H54 (cell line): ENCODE measurements around the gene TIPRL.
"Not testable (repeated sequence)": the region's sequence is repeated elsewhere in the genome, so short reads cannot be mapped to it uniquely, and the experiment has no call there.

Experiments
- DNase-seq: peaks from one replicate; pipeline ENCODE4 v3.0.0; 2011; ENCODE audit warnings: low spot score, mixed read lengths; ENCODE audit not compliant: insufficient read length
- FAIRE-seq: peaks from 3 replicates; lab custom pipeline; 2011; peaks lifted over from hg19 to GRCh38; lab: Jason Lieb, UNC
- POLR2A ChIP-seq: IDR thresholded peaks from 2 replicates; pipeline ENCODE4 v1.6.1; 2011; ENCODE audit warnings: low read depth, mild to moderate bottlenecking, low read length

Gene TIPRL

DNA sequence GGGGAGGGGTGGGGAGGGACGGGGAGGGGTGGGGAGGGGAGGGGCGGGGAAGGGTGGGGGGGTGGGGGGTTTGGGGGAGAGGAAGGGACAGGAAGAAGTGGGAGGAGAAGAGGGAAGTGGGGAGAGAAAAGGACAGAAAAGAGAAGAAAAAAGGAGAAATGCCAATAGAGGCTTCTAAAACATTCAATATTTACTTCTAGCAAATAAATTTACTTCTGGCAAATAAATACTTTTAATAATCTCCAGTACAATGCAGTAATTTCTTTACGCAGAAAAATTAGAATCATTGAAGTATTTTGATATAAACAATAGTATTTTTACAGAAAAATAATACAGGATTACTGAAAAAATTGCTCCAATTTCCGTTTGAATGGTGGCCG is 32.6 kb upstream of the TIPRL start:
- DNase-seq (no peak), FAIRE-seq (no peak)
- no peak for TF ChIP-seq POLR2A

DNA sequence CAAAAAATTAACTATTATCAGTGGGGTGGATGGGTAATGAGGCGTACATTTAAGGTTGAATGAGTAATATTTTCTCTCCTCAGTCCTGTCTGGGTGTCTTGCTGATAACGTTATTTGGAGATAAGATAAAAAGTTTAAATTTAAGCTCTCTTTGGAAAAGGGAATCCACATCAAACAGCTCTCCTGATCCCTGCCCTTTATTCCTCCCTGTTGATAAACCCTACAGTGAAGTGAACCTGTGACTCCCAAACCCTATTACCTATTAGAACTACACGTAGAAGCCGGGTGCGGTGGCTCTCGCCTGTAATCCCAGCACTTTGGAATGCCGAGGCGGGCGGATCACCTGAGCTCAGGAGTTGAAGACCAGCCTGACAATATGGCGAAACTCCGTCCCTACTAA is 32.1 kb upstream of the TIPRL start:
- no peak for TF ChIP-seq POLR2A
- FAIRE-seq (no peak), DNase-seq (no peak)

DNA sequence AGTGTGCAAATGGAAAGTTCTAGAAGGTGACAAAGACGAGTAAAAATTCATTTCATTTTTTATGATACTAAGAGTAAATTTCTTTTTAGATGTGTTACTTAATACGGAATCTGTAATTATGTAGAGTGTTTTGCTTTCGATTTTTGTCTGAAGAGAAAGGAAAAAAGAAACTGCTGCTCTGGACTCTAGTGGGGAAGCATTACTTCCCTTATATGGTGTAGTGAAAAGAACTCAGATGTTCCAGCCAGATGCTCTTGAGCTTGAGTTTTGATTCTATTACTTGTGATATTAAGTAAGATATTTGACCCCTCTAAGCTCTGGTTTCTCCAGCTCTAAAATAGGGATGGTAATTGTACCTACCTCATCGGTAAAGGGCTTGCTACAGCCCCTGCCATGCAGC is 29.8 kb upstream of the TIPRL start:
- FAIRE-seq (no peak), DNase-seq (no peak)

DNA sequence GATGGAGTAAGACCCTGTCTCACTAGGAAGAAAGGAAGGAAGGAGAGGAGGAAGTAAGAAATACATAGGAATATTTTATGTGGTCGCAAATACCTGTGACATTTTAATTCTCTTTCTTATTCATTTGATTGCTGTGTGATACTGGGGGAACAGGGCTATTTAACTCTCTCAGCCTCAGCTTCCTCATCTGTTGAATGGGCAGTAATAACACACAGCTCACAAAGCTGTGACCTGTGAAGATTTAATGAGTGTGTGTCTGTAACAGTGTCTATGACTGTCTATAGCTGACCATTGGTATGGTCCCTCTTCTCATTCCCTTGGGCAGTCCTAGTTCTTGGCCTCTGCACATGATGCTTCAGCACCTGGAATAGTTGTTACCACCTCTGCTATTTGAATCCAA is 28.5 kb upstream of the TIPRL start:
- TF ChIP-seq POLR2A, result no peak
- DNase-seq (no peak), FAIRE-seq (no peak)

More for the DNA sequence above, 29.8 kb upstream of the TIPRL start:
- TF ChIP-seq POLR2A, result no peak

DNA sequence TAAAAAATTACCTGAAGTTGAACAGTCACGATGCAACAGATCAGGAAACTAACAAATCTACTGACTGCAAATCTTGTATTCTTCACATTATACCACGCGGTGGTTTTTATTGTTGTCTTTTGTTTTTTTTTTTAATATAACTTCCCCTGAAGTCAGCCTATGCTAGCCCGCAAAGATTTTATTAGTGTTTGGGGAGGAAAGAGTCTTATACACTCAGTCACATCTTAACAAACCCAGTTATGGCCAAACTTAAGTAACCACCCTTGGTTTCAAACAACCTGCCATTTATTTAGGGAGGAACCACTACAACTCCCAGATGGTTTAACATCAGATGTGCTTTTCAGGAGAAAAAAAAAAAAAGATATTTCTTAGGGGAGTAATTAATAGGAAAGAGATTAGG is 26.8 kb upstream of the TIPRL start:
- DNase-seq (no peak), FAIRE-seq (no peak)
- TF ChIP-seq POLR2A, result no peak

DNA sequence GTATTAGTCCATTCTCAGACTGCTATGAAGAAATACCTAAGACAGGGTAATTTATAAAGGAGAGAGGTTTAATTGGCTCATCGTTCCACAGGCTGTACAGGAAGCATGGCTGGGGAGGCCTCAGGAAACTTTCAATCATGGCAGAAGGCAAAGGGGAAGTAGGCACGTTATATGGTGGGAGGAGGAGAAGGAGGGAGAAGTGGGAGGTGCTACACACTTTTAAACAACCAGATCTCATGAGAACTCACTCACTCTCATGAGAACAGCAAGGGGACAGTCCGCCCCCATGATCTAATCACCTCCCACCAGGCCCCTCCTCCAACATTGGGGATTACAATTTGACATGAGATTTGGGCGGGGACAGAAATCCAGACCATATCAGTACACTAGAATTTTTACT is 24.1 kb upstream of the TIPRL start:
- DNase-seq, FAIRE-seq: not testable (repeated sequence)

DNA sequence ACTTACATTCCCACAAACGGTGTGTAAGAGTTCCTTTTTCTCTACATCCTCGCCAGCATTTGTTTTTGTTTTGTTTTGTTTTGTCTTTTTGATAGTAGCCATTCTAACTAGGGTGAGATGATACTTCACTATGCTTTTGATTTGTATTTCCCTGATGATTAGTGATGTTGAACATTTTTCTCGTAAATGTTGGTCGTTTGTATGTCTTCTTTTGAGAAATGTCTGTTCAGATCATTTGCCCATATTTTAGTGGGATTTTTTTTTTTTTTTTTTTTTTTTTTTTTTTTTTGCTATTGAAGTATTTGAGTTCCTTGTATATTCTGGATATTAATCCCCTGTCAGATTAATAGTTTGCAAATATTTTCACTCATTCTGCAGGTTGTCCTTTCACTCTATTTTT is 22.9 kb upstream of the TIPRL start:
- no peak for TF ChIP-seq POLR2A
- FAIRE-seq (no peak), DNase-seq (no peak)

DNA sequence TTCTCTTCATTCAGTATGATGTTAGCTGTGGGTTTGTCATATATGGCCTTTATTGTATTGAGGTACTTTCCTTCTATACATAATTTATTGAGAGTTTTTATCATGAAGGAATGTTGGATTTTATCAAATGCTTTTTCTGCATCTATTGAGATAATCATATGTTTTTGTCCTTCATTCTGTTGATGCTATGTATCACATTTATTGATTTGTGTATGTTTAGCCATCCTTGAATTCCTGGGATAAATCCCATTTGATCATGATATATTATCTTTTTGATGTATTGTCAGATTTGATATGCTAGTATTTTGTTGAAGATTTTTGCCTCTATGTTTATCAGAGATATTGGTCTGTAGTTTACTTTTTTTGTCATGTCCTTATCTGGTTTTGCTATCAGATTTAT is 21.1 kb upstream of the TIPRL start:
- DNase-seq (no peak), FAIRE-seq (no peak)
- TF ChIP-seq POLR2A, result no peak

DNA sequence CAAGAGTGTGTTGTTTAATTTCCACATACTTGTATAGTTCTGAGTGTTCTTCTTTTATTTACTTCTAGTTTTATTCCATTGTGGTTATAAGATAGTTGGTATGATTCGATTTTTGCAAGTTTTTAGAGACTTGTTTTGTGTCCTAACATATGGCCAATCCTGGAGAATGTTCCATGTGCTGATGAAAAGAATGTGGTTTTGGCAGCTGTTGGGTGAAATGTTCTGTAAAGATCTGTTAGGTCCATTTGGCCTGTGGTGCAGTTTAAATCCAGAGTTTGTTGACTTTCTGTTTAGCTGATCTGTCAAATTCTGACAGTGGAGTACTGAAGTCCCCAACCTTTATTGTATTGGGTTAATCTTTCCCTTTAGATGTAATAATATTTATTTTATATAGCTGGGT is 19.5 kb upstream of the TIPRL start:
- FAIRE-seq, result no peak
- no peak for TF ChIP-seq POLR2A
- DNase-seq, result no peak

DNA sequence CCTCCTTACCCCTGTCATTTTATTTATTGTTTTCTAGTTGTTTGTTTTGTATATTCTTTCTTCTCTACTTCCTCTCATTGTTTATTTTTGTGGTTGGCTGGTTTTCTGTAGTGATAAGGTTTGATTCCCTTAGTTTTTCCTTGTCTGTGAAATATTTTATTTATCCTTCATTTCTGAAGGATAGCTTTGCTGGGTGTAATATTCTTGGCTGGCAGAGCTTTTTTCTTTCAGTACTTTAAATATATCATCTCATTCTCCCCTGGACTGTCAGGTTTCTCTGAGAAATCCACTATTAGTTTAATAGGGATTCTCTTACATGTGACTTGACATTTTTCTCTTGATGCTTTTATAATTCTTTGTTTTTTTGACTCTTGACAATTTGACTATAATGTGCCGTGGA is 18.8 kb upstream of the TIPRL start:
- no peak for FAIRE-seq
- TF ChIP-seq POLR2A, result no peak
- no peak for DNase-seq

DNA sequence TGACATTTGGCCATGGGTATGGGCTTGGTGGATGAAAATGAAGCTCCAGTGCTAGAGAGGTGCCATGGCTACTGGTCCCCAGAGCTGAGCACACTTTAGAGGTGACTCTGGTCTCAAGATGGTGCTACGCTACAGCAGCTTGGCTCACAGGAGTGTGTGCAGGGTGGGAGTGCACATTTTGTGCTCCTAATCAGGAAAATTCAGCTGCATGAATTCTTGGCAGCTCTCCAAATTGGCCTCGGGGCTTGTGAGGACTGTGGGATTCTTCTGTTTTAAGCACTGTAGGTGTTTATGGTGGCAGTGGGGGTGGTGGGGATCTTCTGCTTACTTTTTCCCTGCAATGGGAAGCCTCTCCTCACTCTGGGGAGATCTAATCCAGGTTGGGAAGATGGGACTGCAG is 17.3 kb upstream of the TIPRL start:
- no peak for TF ChIP-seq POLR2A
- DNase-seq (no peak), FAIRE-seq (no peak)

DNA sequence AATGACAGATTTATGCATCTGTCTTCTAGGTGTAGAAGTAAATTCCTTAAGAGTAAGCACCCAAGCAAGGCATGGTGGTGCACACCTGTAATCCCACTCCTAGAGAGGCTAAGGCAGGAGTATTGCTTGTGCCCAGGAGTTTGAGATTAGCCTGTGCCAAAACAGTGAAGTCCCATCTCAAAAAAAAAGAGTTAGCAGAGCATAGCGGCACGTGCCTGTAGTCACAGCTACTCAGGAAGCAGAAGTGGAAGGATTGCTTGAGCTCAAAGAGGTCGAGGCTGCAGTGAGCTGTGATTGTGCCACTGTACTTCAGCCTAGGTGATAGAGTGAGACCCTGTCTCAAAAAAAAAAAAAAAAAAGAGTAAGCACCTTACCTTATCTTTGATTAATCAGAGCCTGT is 15.1 kb upstream of the TIPRL start:
- DNase-seq, result no peak
- no peak for TF ChIP-seq POLR2A
- no peak for FAIRE-seq

DNA sequence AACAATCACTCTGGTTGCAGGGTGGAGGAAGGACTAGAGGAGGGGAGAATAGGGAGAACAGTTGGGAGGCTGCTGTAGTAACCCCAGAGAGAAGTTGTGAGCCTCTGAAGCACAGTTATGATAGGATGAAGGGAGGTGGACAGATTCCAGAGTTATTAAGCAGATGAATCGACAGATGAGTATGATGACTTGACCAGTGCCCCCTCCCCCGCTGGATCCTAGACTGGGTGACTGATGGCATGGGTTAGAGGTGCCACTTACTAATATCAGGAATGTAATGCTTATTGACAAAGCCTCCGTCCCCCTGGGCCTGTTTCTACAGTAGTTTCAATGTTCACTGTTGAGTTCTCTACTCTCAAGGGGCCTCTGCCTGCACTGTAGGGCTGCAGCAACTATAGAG is 14.0 kb upstream of the TIPRL start:
- FAIRE-seq, result no peak
- no peak for TF ChIP-seq POLR2A
- DNase-seq, result no peak

DNA sequence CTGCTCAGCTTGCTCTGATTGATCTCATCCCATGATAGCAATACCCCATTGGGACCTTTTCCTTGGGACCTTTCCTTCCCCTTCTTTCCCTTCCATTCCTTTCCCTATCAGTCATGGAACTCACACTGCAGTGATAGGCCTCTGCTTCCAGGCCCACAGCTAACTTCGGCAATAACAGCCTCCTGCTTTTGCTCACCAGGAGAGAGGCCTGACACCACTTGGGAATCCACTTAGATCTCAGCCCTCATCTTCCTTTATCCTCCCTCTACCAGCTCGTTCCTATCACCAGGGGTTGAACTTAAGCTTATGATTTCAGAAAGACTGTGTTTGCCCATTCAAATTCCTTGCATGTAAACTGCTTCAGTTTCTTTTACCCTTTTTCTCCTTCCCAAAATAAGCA is 11.0 kb upstream of the TIPRL start:
- DNase-seq (no peak), FAIRE-seq (no peak)
- TF ChIP-seq POLR2A, result no peak

DNA sequence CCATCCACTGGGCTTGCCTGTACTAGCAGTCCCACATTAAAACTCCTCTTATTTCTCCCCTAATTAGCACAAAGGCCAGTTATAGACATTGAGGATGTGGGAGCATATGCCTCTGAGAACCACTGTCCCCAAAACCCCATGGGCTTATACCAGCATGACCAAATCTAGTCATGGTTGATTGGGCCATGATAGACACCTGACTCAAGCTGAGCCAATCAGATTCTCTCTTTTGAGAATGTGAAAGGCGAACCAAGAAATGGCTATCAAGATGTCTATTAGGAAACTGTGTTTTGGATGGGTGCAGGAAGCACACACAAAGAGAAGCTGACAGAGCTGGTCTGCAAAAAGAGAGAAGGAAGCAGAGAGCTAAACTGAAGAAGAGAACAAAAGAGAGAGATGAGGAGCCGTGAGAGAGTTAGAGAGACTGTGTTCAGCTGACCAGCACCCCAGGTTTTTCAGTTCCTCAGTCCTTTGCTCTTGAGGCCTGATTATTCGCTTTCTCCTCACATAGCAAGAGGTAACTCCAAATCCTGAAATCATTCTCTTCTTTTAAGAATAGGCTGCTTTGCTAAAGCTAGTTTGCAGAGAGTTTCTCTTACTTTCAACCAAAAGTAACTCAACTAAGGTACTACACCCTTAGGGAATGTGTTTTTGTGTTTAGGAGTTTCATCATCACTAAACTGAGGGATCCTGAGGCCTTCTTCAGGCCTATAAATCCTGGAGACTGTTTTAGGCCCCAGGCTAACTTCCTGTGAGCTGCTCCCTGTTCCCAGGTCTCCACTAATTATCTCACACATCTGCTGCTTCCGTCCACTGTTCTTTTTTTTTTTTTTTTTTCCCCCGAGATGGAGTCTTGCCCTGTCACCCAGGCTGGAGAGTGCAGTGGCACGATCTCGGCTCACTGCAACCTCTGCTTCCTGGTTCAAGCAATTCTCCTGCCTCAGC is 7.9 kb upstream of the TIPRL start:
- FAIRE-seq (no peak), DNase-seq (no peak)
- no peak for TF ChIP-seq POLR2A
